GM12872 (cell line): Measurements from ENCODE around the gene PLCL2.

Source experiments
- CTCF ChIP-seq: IDR thresholded peaks from 3 replicates; pipeline ENCODE4 v1.5.1; 2011; ENCODE audit warnings: low read depth, mild to moderate bottlenecking, low read length, moderate library complexity; ENCODE audit not compliant: insufficient read depth

The PLCL2 gene

DNA sequence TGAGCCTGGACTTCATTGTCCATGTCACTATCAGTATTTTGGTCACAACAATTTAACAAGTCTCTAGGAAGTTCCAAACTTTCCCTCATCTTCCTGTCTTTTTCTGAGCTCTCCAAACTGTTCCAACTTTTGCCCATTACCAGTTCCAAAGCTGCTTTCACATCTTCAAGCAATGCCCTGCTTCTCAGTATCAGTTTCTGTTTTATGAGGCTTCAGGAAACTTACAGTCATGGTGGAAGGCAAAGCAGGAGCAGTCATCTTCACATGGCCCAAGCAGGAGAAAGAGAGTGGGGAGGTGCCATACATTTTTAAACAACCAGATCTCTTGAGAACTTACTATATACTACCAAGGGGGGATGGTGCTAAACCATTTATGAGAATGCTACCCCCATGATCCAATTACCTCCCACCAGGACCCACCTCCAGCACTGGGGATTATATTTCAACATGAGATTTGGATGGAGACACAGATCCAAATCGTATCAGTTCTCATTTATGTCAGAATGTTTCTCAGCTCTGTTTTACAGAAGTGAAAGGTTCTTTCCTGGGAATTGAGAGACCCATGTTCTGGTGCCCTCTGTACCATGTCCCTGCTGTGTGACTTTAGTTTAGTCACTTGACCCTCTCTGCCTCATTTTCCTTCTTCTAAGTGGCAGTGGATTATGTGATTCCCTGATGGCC, 169.7 kb downstream of the PLCL2 start:
- TF ChIP-seq CTCF, result no peak

- no peak for TF ChIP-seq CTCF
These were observed 170.2 kb downstream of the PLCL2 start for GRCh38 chr3:17054982-17055343.

DNA sequence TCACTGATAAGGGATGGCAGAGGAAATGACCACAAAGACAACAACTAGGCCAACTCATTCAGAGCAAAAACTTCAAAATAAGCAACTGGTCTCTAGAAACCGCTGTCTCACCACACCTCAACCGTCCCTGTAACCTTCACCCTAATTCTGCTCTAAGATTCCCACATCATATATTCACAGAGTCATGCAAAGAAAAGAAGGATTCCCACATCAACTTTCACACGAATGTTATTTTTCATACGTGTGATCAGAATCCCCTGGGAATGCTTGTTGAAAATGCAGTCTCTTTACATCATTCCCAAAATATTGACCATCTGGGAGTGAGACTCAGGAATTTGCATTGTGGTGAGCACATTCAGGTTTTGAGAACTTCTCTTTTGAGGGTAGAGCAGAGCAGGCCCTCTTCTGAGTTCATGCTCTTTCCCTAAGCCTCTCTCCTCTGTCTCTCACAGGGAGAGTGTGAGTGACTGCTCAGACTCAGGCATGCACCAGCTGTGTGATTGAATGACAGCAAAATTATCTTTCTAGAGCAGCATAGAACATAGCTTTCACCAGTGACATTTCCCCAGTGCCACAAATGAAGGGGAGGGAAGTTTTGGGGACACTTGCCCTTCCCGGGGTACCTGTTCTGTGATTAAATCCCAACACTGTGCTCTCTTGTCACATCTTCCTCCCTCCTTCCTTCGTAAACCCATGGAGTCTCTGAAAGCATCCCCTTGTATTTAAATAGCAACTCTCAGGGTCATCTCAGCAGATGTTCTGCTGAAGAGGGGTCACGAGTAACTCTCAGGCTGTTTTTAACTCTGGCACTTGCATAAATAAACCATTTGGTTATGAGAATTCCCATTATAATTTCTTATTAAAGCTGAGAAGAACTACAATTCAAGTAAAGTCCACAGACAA, 170.9 kb downstream of the PLCL2 start:
- TF ChIP-seq CTCF, result no peak

DNA sequence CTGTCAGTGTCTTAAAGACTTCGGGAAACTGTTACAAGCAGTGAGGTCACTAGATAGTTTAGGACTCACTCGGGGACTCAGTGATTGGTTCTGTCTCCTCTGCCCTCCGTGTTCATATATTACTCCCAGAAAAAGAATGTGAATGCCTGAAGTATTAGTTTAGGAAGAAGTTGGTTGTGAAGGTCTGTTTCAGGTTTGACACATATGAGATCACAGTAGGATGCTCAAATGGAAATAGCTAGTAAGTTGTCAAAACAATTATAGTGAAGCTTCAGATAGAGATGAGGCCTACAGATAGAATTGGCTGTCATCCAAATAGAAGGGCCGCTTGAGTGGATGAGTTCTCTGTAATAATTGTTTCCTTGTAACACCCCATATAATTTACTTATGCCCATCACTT, 172.6 kb downstream of the PLCL2 start:
- TF ChIP-seq CTCF, result no peak

GRCh38 chr3:17059989-17060550, 175.3 kb downstream of the PLCL2 start:
- no peak for TF ChIP-seq CTCF

DNA sequence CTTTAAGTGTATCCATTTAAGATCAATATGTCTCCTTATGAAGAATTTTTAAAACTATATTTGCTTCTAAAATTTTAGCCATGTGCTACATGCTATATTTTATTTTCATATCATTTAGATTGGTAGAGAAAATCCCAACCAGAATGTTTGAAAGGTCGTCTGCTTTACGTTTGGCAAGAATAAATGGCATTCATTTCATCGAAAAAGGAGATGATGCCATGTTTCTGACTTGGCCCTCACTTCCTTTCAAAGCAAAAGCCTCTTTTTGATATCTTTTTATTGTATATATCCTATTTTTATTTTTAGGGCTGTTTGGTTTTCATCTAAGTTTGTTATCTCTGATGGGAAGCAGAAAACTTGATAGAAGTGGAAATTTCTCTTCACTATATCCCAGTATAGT, 176.2 kb downstream of the PLCL2 start:
- TF ChIP-seq CTCF, result no peak

GRCh38 chr3:17062736-17063135, 178.0 kb downstream of the PLCL2 start:
- no peak for TF ChIP-seq CTCF
